Fibroblast of lung (primary cell): Measurements from ENCODE around the gene OR52R1.

ENCODE experiments used
- CTCF ChIP-seq, 2 donors: IDR thresholded peaks in 1 of 2; conservative IDR thresholded peaks in 1 of 2; 1 replicate in 1 of 2; 2 replicates in 1 of 2; pipeline ENCODE4 v1.5.1; 2011 to 2012; ENCODE audit warnings: low read length in 2 of 2, control low read depth in 1 of 2, inconsistent platforms in 1 of 2, low read depth in 1 of 2, mild to moderate bottlenecking in 1 of 2
- EZH2 ChIP-seq: IDR thresholded peaks from 2 replicates; pipeline ENCODE4 v1.5.1; 2012; ENCODE audit warnings: low read length, control low read depth, mild to moderate bottlenecking; ENCODE audit errors: missing control alignments

DNA sequence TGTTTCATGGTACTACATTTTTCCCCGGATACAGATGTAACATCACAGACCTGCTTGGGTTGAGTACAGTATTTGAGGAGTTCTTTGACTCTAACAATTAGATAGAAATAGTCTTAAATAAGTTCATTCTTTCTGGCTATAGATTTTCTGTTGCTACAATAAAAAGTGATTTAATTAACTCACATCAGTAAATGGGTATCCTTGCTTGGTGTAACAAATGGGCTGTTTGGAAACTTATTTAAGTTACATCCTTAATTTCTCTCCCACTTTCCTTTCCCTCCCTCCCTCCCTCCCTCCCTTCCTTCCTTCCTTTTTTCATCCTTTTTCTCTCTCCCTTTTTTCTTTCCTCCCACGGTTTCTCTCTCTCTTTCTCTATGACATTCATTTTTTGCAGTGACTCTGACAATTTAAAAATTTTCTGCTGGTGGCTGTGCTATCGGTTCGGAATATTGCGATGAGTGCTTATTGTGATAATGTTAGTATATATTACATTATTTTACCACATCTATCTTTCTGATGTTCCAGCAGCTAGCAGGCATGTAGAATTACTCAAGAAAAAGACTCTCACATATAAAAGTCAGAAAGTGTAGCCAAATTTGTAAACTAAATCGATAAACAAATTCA, 37.6 kb downstream of the OR52R1 start:
- TF ChIP-seq CTCF (conservative IDR thresholded peaks at IDR 0.05 in 1 of 2, IDR thresholded peaks at IDR 0.05 in 1 of 2; ENCODE audit: low read depth in 1 of 2, low read length in 2 of 2) (no peak), EZH2 (no peak)
